ENCODE measurements around the gene ANGPTL7. TPM values are rescaled to one million over a fixed set of nuclear protein-coding genes. Genes with fewer than 3 reads are reported as not detected.

Gene ANGPTL7
- total RNA-seq, 1 experiment from 2014 or later = not detected

DNA sequence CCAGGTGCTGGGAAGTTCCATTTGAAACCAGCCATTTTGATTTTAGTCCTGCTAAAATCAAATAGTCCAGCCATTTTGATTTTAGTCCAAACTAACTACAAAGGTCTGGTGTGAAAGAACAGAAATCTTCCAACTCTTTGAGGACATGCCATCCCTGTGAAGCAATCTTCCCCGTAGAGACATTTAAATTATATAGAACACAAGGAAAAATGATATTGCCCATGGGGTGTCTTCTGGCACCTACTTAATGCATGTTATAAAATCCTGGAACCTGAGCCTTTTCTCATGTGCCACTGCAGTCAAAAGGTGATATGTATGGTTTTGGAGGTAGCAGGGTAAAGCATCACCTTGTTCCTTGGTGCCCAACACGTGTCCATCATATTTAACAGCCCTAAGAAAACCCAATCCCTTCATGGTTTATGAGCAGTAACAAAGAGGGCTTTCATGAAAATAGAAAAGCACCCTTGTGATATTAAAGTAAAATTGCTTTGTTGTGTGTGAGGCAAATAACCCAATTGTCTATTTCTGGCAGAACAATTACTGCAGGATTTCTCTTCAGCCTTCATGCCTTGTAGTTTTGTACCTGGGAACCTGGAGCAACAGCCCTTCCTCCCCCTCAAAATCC is 26.3 kb downstream of the ANGPTL7 start:
- H3K4me3 ChIP-seq (replicated peaks in 1 of 2; ENCODE audit: low read depth in 1 of 2, low read length in 2 of 2) = no peak overlapping the region
- no TSS peak for BruUV-seq (replicated peaks)
- peaks cover 15 to 36% of the 10 kb centered on the region in 2 experiments; a peak in 3 of 4 replicates for H3K36me3 ChIP-seq (ENCODE audit: control insufficient read depth in 1 of 2, insufficient read depth in 2 of 2, low read length in 2 of 2)

More for the DNA sequence above, 26.3 kb downstream of the ANGPTL7 start:
- Histone ChIP-seq H3K4me2 (ENCODE audit: low read length) (no peak overlapping the region), H3K79me2 (ENCODE audit: insufficient read depth, low read length) (no peaks in the 10 kb centered on the region), H3K9me3 (ENCODE audit: control insufficient read depth in 1 of 2, insufficient read depth in 1 of 2, low read depth in 1 of 2, low read length in 2 of 2) (no peaks in the 10 kb centered on the region), H3K9me2 (ENCODE audit: insufficient read depth) (no peaks in the 10 kb centered on the region), H3K27ac (ENCODE audit: low read depth, low read length) (no peak overlapping the region), H3K9ac (ENCODE audit: low read length) (no peak overlapping the region), H2AFZ (ENCODE audit: low read depth, low read length, poor library complexity, severe bottlenecking) (no peak overlapping the region), H3K4me1 (ENCODE audit: control insufficient read depth in 1 of 2, insufficient read depth in 2 of 2, low read length in 2 of 2) (no peaks in the 10 kb centered on the region), H3K27me3 (ENCODE audit: insufficient read depth, low read length) (no peaks in the 10 kb centered on the region), H4K20me1 (ENCODE audit: insufficient read depth) (no peaks in the 10 kb centered on the region)
- intact Hi-C loops (cut with micrococcal nuclease) = no loop called here
- CTCF ChIA-PET = no interaction called here
- no peak for ATAC-seq
- TF ChIP-seq CBX3 (IDR thresholded peaks at IDR 0.05; ENCODE audit: low read depth) (no peak), YY1 (IDR thresholded peaks at IDR 0.05; ENCODE audit: extremely low read depth, insufficient replicate concordance, low read depth, low read length) (no peak), JUND (IDR thresholded peaks at IDR 0.05) (no peak), SP1 (IDR thresholded peaks at IDR 0.05; ENCODE audit: low read depth) (no peak), EZH2phosphoT487 (IDR thresholded peaks at IDR 0.05; ENCODE audit: borderline replicate concordance) (no peak)
- TF ChIP-seq, protein P1, sequence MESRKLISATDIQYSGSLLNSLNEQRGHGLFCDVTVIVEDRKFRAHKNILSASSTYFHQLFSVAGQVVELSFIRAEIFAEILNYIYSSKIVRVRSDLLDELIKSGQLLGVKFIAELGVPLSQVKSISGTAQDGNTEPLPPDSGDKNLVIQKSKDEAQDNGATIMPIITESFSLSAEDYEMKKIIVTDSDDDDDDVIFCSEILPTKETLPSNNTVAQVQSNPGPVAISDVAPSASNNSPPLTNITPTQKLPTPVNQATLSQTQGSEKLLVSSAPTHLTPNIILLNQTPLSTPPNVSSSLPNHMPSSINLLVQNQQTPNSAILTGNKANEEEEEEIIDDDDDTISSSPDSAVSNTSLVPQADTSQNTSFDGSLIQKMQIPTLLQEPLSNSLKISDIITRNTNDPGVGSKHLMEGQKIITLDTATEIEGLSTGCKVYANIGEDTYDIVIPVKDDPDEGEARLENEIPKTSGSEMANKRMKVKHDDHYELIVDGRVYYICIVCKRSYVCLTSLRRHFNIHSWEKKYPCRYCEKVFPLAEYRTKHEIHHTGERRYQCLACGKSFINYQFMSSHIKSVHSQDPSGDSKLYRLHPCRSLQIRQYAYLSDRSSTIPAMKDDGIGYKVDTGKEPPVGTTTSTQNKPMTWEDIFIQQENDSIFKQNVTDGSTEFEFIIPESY (IDR thresholded peaks at IDR 0.05; ENCODE audit: extremely low read depth, insufficient replicate concordance, low read length) = no peak
- TF ChIP-seq, protein P2, sequence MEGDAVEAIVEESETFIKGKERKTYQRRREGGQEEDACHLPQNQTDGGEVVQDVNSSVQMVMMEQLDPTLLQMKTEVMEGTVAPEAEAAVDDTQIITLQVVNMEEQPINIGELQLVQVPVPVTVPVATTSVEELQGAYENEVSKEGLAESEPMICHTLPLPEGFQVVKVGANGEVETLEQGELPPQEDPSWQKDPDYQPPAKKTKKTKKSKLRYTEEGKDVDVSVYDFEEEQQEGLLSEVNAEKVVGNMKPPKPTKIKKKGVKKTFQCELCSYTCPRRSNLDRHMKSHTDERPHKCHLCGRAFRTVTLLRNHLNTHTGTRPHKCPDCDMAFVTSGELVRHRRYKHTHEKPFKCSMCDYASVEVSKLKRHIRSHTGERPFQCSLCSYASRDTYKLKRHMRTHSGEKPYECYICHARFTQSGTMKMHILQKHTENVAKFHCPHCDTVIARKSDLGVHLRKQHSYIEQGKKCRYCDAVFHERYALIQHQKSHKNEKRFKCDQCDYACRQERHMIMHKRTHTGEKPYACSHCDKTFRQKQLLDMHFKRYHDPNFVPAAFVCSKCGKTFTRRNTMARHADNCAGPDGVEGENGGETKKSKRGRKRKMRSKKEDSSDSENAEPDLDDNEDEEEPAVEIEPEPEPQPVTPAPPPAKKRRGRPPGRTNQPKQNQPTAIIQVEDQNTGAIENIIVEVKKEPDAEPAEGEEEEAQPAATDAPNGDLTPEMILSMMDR (IDR thresholded peaks at IDR 0.05 in 2 of 3, conservative IDR thresholded peaks at IDR 0.05 in 1 of 3; ENCODE audit: borderline replicate concordance in 1 of 3, insufficient read depth in 1 of 3, low read depth in 2 of 3, low read length in 2 of 3) = no peak
- DNase-seq (ENCODE audit: low read depth, low spot score) = no peak
- POLR2A ChIA-PET = no interaction called here
- RAD21 ChIA-PET (ENCODE audit: low non-redundant PET in 1 of 2, low total read pairs in 2 of 2, uncharacterized antibody in 2 of 2, unreplicated experiment in 2 of 2) = no interaction called here
